HepG2 (cell line): ENCODE measurements around the gene ATP11B.

Experiments
- ZNF354B ChIP-seq: sonication (generic); formaldehyde crosslinking; IDR thresholded peaks from 2 replicates; pipeline ENCODE4 v1.8.0; 2022; ENCODE audit warnings: mild to moderate bottlenecking, missing genetic modification reagents
- TF ChIP-seq, protein P1 (sequence below): sonication (generic); formaldehyde crosslinking; IDR thresholded peaks from 2 replicates; pipeline ENCODE4 v1.9.0; 2021; ENCODE audit warnings: missing genetic modification reagents, borderline replicate concordance

DNA sequence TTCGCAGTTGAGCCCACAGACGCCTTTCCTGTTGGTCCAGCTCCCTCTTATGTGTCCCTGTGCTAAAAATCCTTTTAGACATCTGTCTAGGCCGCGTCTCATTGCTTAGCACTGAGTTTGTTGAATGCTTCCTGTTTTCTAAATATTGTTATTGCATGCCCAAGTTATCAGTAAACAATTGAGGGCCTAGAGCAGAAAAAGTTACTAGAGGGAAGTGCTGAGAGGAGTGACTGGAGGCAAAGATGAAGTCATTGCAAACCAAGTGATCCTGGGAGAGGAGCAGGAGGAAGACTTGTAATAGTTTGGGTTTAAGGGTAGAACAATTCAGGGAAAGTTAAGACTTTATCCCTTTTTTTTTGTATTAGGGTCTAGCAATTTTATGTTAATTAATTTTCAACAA lies 98.9 kb downstream of the ATP11B start:
- TF ChIP-seq, protein P1, sequence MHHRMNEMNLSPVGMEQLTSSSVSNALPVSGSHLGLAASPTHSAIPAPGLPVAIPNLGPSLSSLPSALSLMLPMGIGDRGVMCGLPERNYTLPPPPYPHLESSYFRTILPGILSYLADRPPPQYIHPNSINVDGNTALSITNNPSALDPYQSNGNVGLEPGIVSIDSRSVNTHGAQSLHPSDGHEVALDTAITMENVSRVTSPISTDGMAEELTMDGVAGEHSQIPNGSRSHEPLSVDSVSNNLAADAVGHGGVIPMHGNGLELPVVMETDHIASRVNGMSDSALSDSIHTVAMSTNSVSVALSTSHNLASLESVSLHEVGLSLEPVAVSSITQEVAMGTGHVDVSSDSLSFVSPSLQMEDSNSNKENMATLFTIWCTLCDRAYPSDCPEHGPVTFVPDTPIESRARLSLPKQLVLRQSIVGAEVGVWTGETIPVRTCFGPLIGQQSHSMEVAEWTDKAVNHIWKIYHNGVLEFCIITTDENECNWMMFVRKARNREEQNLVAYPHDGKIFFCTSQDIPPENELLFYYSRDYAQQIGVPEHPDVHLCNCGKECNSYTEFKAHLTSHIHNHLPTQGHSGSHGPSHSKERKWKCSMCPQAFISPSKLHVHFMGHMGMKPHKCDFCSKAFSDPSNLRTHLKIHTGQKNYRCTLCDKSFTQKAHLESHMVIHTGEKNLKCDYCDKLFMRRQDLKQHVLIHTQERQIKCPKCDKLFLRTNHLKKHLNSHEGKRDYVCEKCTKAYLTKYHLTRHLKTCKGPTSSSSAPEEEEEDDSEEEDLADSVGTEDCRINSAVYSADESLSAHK (CRISPR knock-in tag) = no peak
- TF ChIP-seq ZNF354B = no peak
